Choroid plexus epithelial cell (primary cell): ENCODE data around the gene AJM1.
A peak's percentile ranks its signal among the peaks of the same experiment; 100 is the strongest.
"Not testable (repeated sequence)": the region's sequence is repeated elsewhere in the genome, so short reads cannot be mapped to it uniquely, and the experiment has no call there.

Experiments
- DNase-seq: peaks from one replicate; pipeline ENCODE4 v3.0.0-alpha.2; 2010; ENCODE audit warnings: low read depth
- H3K4me3 ChIP-seq: 2 replicates; pipeline ENCODE4 v1.5.1; 2011; ENCODE audit warnings: low read depth, mild to moderate bottlenecking, control low read depth, low read length, moderate library complexity
- CTCF ChIP-seq: conservative IDR thresholded peaks from 2 replicates; pipeline ENCODE4 v1.5.1; 2011; ENCODE audit warnings: low read depth, mild to moderate bottlenecking, control low read depth, inconsistent platforms, low read length, moderate library complexity

AJM1 gene

GRCh38 chr9:136840877-136841645, 1.2 kb upstream of the AJM1 start:
- no peak for TF ChIP-seq CTCF
- DNase-seq = peak; percentile 66
- H3K4me3 ChIP-seq = no peak overlapping the region

GRCh38 chr9:136841646-136842379, 465 bp upstream of the AJM1 start:
- H3K4me3 ChIP-seq, DNase-seq: not testable (repeated sequence)

- DNase-seq, H3K4me3 ChIP-seq: not testable (repeated sequence)
Observed at GRCh38 chr9:136843159-136843800, 1.0 kb downstream of the AJM1 start.

- DNase-seq, H3K4me3 ChIP-seq: not testable (repeated sequence)
- TF ChIP-seq CTCF = peak; percentile 54
Observed at GRCh38 chr9:136843801-136844740, 1.8 kb downstream of the AJM1 start.

- no peak for DNase-seq
- H3K4me3 ChIP-seq = no peak overlapping the region
- TF ChIP-seq CTCF = no peak
Observed at GRCh38 chr9:136844761-136845464, 2.6 kb downstream of the AJM1 start.

GRCh38 chr9:136845465-136846260, 3.4 kb downstream of the AJM1 start:
- no peak overlapping the region for H3K4me3 ChIP-seq
- no peak for DNase-seq
- no peak for TF ChIP-seq CTCF
